CD8-positive, alpha-beta memory T cell (primary cell): Measurements from ENCODE around the gene C10orf62. TPM values are rescaled to one million over a fixed set of nuclear protein-coding genes. Genes with fewer than 3 reads are reported as not detected.

Experiments used
- CTCF ChIA-PET: fragments of 350-600 bp; sonication (Branson Sonifier 250); formaldehyde crosslinking; loops from one replicate; lab custom pipeline; 2021; ENCODE audit warnings: antibody characterized with exemption; lab: Charles Lee
- POLR2A ChIA-PET: fragments of 350-600 bp; sonication (Branson Sonifier 250); formaldehyde crosslinking; loops from one replicate; lab custom pipeline; 2021; ENCODE audit warnings: antibody characterized with exemption; lab: Charles Lee
- DNase-seq, 5 donors: peaks; one replicate each; pipeline versions ENCODE4 v3.0.0 to v3.0.0-alpha.2; 2020 to 2022; ENCODE audit warnings: mixed read lengths in 1 of 5
- H3K27ac ChIP-seq: one replicate; pipeline ENCODE4 v1.7.0; 2013; ENCODE audit warnings: low read depth, mild to moderate bottlenecking, low read length, moderate library complexity
- H3K27me3 ChIP-seq: 2 replicates; pipeline ENCODE4 v1.7.0; 2013; ENCODE audit warnings: low read length, mild to moderate bottlenecking; ENCODE audit not compliant: insufficient read depth, poor library complexity, severe bottlenecking
- H3K36me3 ChIP-seq: 2 replicates; pipeline ENCODE4 v1.7.0; 2013; ENCODE audit warnings: mild to moderate bottlenecking, low read length, moderate library complexity; ENCODE audit not compliant: insufficient read depth
- H3K4me1 ChIP-seq: 2 replicates; pipeline ENCODE4 v1.7.0; 2013; ENCODE audit warnings: mild to moderate bottlenecking, low read length, moderate library complexity; ENCODE audit not compliant: insufficient read depth
- H3K4me3 ChIP-seq: 2 replicates; pipeline ENCODE4 v1.7.0; 2013; ENCODE audit warnings: mild to moderate bottlenecking, low read length
- H3K9me3 ChIP-seq: 2 replicates; pipeline ENCODE4 v1.7.0; 2013; ENCODE audit warnings: mild to moderate bottlenecking, low read length
- H3K27ac Mint-ChIP-seq, 8 donors: one replicate each; pipeline ENCODE4 v1.8.0; 2020 to 2021; ENCODE audit warnings: mixed read lengths in 8 of 8, mild to moderate bottlenecking in 6 of 8, inconsistent platforms in 3 of 8, moderate library complexity in 3 of 8
- H3K27me3 Mint-ChIP-seq, 2 donors: one replicate each; pipeline ENCODE4 v1.8.0; 2020 to 2021; ENCODE audit warnings: mixed read lengths in 2 of 2, mild to moderate bottlenecking in 1 of 2, moderate library complexity in 1 of 2
- H3K36me3 Mint-ChIP-seq, 3 donors: one replicate each; pipeline ENCODE4 v1.8.0; 2020 to 2021; ENCODE audit warnings: mixed read lengths in 3 of 3, inconsistent platforms in 1 of 3, mild to moderate bottlenecking in 1 of 3
- H3K4me1 Mint-ChIP-seq, 3 donors: one replicate each; pipeline ENCODE4 v1.8.0; 2020 to 2021; ENCODE audit warnings: mixed read lengths in 3 of 3, inconsistent platforms in 1 of 3, mild to moderate bottlenecking in 1 of 3
- H3K4me3 Mint-ChIP-seq, 7 donors: one replicate each; pipeline ENCODE4 v1.8.0; 2020 to 2021; ENCODE audit warnings: mixed read lengths in 7 of 7, mild to moderate bottlenecking in 6 of 7, moderate library complexity in 4 of 7, inconsistent platforms in 2 of 7
- H3K9me3 Mint-ChIP-seq, 5 donors: one replicate each; pipeline ENCODE4 v1.8.0; 2020 to 2022; ENCODE audit warnings: mixed read lengths in 5 of 5, mild to moderate bottlenecking in 3 of 5, moderate library complexity in 2 of 5, inconsistent platforms in 1 of 5
- polyA plus RNA-seq: library from polyadenylated mRNA; unstranded; fragments of 300-500 nt; fragmentation: Illumina TruSeq; gene quantifications from one replicate; pipeline ENCODE4 v1.2.3, GENCODE V29; 2021
- total RNA-seq, 2 experiments: library from RNA; stranded (reverse); gene quantifications; one replicate each; pipeline ENCODE4 v1.2.3, GENCODE V29; 2021

C10orf62 gene
- total and polyA plus RNA-seq, 3 experiments from 2014 or later = not detected

DNA sequence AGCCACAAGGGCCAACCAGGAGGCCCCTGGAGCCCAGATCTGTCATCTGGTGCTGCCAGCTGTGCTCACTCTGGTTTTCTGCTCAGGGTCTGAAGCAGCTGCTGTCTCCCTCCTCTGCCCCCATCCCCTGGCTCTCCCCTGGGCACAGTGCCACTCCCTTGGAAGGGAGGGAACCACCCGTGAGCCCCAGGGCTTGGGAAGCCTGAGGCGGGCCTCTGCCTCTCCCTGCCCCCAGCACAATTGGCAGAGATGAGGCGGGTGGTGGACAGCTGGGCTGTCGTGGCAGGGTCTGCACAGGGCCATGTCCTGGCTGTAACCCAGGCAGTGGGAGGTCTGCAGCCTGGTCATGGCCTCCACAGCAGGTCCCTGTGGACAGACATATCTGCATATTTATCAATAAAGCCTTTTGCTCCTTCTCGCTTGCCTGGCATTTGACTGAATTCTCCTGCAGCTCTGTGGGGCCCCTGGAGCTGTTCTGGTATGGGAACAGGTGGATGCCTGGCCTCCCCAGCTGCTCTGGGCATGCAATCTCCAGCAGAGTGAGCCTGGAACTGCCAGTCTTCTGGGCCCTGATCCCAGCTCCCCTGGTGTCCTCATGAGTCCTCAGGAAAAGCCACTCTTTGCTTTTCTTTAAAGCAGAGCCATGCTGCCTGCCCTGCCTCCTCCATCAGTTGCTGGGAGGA lies 18.6 kb upstream of the C10orf62 start:
- Mint-ChIP-seq H3K9me3 (no peaks in the 10 kb centered on the region), H3K4me1 (no peaks in the 10 kb centered on the region), H3K27ac (peak overlapping the region in 1 of 8 donors; percentile 6), H3K27me3 (no peaks in the 10 kb centered on the region), H3K36me3 (peaks cover 0 to 2% (median 0%) of the 10 kb centered on the region in 3 donors), H3K4me3 (no peak overlapping the region)
- ChIA-PET CTCF (interaction anchor here (1.2 to 2.3 kb wide), 6 partner anchors 13 to 161 kb away, joined by 3 to 7 read pairs (median 4); partner anchors contain the start of genes C10orf62 and HOGA1), POLR2A (no interaction called here)
- H3K36me3 ChIP-seq = no peaks in the 10 kb centered on the region
- H3K4me1 ChIP-seq = no peaks in the 10 kb centered on the region
- no peak for DNase-seq
- no peak overlapping the region for H3K27ac ChIP-seq
- no peaks in the 10 kb centered on the region for H3K27me3 ChIP-seq
- no peak overlapping the region for H3K4me3 ChIP-seq
- no peaks in the 10 kb centered on the region for H3K9me3 ChIP-seq

DNA sequence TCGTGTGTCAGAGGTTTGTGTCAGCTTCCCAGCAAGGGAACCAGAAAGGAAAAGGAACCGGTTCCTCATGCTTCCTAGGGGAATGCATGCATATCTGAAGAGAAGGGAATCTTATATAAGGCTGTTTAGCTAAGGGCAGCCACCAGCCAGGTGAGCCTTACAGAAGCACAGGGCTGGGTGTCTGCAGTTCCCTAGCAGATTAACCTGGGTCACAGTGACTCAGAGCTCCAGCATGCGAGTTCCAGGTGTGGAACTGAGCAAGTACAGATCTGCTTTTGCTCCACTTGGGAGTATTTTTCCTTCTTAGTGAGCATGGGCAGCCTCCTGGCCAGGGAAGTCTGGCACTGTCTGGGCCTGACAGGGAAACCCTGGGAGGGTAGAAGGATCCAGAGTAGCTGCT lies 17.9 kb upstream of the C10orf62 start:
- no peaks in the 10 kb centered on the region for H3K4me1 Mint-ChIP-seq
- no peaks in the 10 kb centered on the region for H3K9me3 Mint-ChIP-seq
- H3K27ac ChIP-seq = no peak overlapping the region
- peak overlapping the region in 1 of 8 donors; percentile 6 for H3K27ac Mint-ChIP-seq
- no peak overlapping the region for H3K4me3 Mint-ChIP-seq
- no peaks in the 10 kb centered on the region for H3K9me3 ChIP-seq
- H3K27me3 ChIP-seq = no peaks in the 10 kb centered on the region
- no peak overlapping the region for H3K4me3 ChIP-seq
- no peak for DNase-seq
- no peaks in the 10 kb centered on the region for H3K4me1 ChIP-seq
- no peaks in the 10 kb centered on the region for H3K36me3 ChIP-seq
- CTCF ChIA-PET = interaction anchor here (1.0 to 2.3 kb wide), 11 partner anchors 9 to 160 kb away, joined by 3 to 7 read pairs (median 4); partner anchors contain the start of genes AVPI1, C10orf62 and HOGA1
- peaks cover 0 to 2% (median 0%) of the 10 kb centered on the region in 3 donors for H3K36me3 Mint-ChIP-seq
- no peaks in the 10 kb centered on the region for H3K27me3 Mint-ChIP-seq
- POLR2A ChIA-PET = no interaction called here

DNA sequence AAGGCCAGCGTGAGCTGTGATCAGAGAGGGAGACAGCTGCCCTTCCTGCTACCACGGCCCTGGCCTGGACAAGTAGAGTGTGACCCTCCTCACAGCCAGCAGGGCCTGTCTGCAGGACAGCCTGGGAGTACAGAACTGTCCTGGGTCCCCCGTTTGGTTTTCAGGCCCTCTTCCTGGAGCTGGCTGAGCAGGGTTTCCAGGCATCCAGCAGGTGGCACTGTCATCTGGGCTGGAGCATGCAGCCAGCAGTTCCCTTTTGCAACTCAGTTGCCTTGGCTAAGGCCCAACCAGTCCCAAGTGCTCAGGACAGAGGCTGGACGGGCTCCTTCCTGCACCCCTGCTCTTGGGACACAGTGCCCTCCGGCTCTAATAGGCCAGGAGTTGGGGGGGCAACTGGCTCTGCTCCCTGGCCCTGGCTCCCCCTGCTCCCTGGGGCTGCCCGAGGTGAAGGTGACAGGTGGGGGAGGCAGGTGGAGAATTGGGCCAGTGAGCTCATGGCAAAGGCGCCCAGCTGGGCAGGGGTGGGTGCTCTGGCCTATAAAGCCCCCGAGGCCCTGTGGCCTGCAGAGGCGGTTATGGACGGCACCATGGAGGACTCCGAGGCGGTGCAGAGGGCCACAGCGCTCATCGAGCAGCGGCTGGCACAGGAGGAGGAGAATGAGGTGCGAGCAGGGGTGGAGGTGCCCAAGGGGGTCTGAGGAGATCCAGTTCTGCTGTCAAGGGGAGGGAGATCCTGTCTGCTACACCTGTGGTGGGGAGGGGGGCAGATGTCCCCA lies 17.1 kb upstream of the C10orf62 start, which contains the start of gene ANKRD2:
Gene ANKRD2 (plus strand): TSS at position 566 of the 776 bp plus-strand sequence. CDS start 10 bp downstream, at position 576.
- Mint-ChIP-seq H3K4me3 (no peak within 1 kb of the TSS), H3K9me3 (no peaks in the 10 kb centered on the region), H3K4me1 (no peaks in the 10 kb centered on the region), H3K27ac (no peak within 1 kb of the TSS), H3K27me3 (no peaks in the 10 kb centered on the region), H3K36me3 (peaks cover 0 to 2% (median 0%) of the 10 kb centered on the region in 3 donors)
- H3K27ac ChIP-seq = no peak within 1 kb of the TSS
- H3K4me1 ChIP-seq = no peaks in the 10 kb centered on the region
- peak; percentile 19 to 61 (median 31) for DNase-seq
- H3K36me3 ChIP-seq = no peaks in the 10 kb centered on the region
- H3K27me3 ChIP-seq = no peaks in the 10 kb centered on the region
- no peaks in the 10 kb centered on the region for H3K9me3 ChIP-seq
- POLR2A ChIA-PET = no interaction called here
- CTCF ChIA-PET = interaction anchor here (1.0 to 2.3 kb wide), 11 partner anchors 8 to 160 kb away, joined by 3 to 7 read pairs (median 4); partner anchors contain the start of genes AVPI1, C10orf62 and HOGA1
- H3K4me3 ChIP-seq = no peak within 1 kb of the TSS

DNA sequence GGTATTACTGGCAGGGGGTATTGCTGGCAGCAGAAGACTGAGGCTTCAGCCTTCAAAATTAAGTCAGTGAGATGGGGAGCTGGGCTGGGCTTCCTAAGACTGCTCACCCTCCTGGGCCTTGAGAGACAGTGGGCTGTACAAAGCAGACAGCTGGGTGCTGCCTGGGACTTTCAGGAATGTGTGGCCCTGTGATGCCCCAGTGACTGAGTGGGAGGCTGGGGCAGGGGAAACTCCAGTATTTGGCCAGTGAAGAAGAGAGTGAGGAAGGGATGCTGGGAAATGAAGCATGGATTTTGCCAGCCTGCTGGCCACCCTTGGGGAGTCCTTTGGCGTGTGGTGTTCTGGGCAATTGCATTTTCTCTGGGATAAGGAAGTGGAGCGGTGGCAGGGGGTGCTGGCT lies 16.5 kb upstream of the C10orf62 start:
- ChIA-PET CTCF (interaction anchor here (1.3 to 2.3 kb wide), 5 partner anchors 8 to 159 kb away, joined by 3 to 7 read pairs (median 6); partner anchors contain the start of gene HOGA1), POLR2A (no interaction called here)
- H3K27me3 Mint-ChIP-seq = no peaks in the 10 kb centered on the region
- no peak overlapping the region for H3K27ac Mint-ChIP-seq
- no peak overlapping the region for H3K27ac ChIP-seq
- H3K4me1 ChIP-seq = no peaks in the 10 kb centered on the region
- no peaks in the 10 kb centered on the region for H3K36me3 ChIP-seq
- H3K36me3 Mint-ChIP-seq = peaks cover 0 to 2% (median 0%) of the 10 kb centered on the region in 3 donors
- H3K9me3 ChIP-seq = no peaks in the 10 kb centered on the region
- no peak overlapping the region for H3K4me3 ChIP-seq
- no peak for DNase-seq
- no peaks in the 10 kb centered on the region for H3K9me3 Mint-ChIP-seq
- no peaks in the 10 kb centered on the region for H3K27me3 ChIP-seq
- H3K4me3 Mint-ChIP-seq = no peak overlapping the region
- H3K4me1 Mint-ChIP-seq = no peaks in the 10 kb centered on the region

DNA sequence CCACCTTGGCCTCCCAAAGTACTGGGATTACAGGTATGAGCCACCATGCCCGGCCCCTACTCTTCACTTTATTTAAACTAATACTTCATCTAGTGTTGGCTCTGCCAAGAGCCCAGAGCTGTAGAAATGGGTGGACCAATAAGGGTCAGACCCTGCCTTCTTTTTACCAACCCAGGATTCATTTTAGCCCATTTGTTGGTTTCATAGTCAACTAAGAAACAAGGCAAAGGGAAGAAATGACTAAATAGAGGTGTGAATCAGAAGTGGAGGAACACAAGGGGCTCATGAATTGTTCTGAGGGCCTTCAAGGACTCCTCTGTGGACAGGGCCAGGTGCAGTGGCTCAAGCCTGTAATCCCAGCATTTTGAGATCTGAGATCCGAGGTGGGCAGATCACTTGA lies 15.8 kb upstream of the C10orf62 start:
- ChIA-PET POLR2A (no interaction called here), CTCF (no interaction called here)
- no peaks in the 10 kb centered on the region for H3K9me3 Mint-ChIP-seq
- H3K4me1 ChIP-seq = no peaks in the 10 kb centered on the region
- H3K27me3 ChIP-seq = no peaks in the 10 kb centered on the region
- no peak for DNase-seq
- peaks cover 0 to 2% (median 0%) of the 10 kb centered on the region in 3 donors for H3K36me3 Mint-ChIP-seq
- no peaks in the 10 kb centered on the region for H3K36me3 ChIP-seq
- no peak overlapping the region for H3K4me3 Mint-ChIP-seq
- no peak overlapping the region for H3K4me3 ChIP-seq
- H3K27me3 Mint-ChIP-seq = peaks cover 0 to 2% of the 10 kb centered on the region in 2 donors
- H3K27ac ChIP-seq = no peak overlapping the region
- H3K4me1 Mint-ChIP-seq = no peaks in the 10 kb centered on the region
- H3K9me3 ChIP-seq = no peaks in the 10 kb centered on the region
- peak overlapping the region in 1 of 8 donors; percentile 57 for H3K27ac Mint-ChIP-seq

DNA sequence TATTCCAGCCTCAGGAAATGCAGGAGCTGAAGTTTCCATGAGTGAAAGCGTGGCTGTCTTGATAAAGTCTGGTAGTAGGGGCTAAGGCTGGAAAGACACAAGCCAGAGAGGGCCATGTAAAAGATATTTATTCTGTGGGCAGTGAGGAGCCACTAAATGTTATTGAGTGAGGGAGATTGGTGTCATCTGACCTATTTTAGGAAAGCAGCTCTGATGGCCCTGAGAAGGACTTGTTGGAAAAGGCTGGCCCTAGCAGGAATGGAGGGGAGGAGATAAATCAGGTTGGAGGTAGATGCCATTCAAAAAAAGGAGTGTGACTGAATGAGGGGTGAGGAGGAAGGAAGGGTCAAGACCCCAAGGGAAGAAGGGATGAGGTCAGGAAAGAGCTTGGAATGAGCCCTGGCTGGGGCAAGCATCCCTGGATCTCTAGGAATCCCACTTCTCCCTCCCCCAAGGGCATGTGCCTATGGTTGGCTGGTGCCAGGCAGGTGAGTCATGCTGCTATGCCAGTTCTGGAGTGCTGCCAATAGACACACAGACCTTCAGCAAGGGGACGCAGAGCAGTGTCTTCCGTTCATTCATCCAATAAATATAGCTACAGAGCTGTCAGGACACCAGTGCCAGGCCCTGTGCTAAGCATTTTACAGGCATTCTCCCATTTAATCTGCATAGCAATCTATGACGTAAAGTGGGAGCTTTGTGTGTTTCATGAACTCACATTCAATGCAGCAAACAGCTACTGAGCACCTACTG lies 15.0 kb upstream of the C10orf62 start:
- Mint-ChIP-seq H3K27ac (peak overlapping the region in 2 of 8 donors; percentile 32 to 38), H3K4me3 (no peak overlapping the region), H3K27me3 (peaks cover 0 to 5% of the 10 kb centered on the region in 2 donors), H3K9me3 (no peaks in the 10 kb centered on the region), H3K4me1 (no peaks in the 10 kb centered on the region), H3K36me3 (peaks cover 0 to 1% (median 0%) of the 10 kb centered on the region in 3 donors)
- Histone ChIP-seq H3K4me3 (no peak overlapping the region), H3K9me3 (no peaks in the 10 kb centered on the region), H3K27me3 (no peaks in the 10 kb centered on the region), H3K4me1 (no peaks in the 10 kb centered on the region), H3K36me3 (no peaks in the 10 kb centered on the region), H3K27ac (no peak overlapping the region)
- ChIA-PET CTCF (interaction anchor here (1.0 kb wide), 1 partner anchor 110 kb away, joined by 3 read pairs; no protein-coding TSS in a partner anchor), POLR2A (no interaction called here)
- DNase-seq = no peak

DNA sequence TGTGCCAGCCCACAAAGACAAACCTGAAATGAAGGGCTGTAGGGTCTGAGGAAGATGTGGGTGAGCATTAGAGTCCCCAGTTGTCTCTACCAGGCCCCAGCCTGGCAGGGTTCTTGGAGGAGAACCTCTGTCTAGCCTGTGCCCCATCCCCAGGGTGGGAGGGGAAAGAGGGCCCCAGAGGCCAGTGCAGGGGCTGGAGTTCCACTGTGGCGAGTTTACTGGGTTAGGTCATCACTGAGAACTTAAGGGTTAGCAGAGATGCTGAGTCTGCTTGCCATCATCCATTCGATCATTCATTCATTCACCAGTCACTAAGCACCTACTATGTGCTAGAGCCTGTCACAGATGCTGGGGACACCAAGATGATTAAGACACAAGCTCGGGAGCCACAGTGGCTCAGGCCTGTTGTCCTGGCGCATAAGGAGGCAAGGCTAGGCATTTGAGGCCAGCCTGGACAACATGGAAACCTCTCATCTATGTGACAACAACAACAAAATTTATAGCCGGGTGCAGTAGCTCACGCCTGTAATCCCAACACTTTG lies 14.3 kb upstream of the C10orf62 start:
- CTCF ChIA-PET = interaction anchor here (1.0 kb wide), 1 partner anchor 126 kb away, joined by 3 read pairs; no protein-coding TSS in a partner anchor
- DNase-seq = no peak
- peaks cover 0 to 5% of the 10 kb centered on the region in 2 donors for H3K27me3 Mint-ChIP-seq
- no peak overlapping the region for H3K27ac ChIP-seq
- no peak overlapping the region for H3K4me3 Mint-ChIP-seq
- H3K36me3 ChIP-seq = no peaks in the 10 kb centered on the region
- H3K27ac Mint-ChIP-seq = peak overlapping the region in 1 of 8 donors; percentile 8
- POLR2A ChIA-PET = no interaction called here
- H3K4me3 ChIP-seq = no peak overlapping the region
- no peaks in the 10 kb centered on the region for H3K4me1 Mint-ChIP-seq
- no peaks in the 10 kb centered on the region for H3K27me3 ChIP-seq
- H3K9me3 ChIP-seq = no peaks in the 10 kb centered on the region
- no peaks in the 10 kb centered on the region for H3K9me3 Mint-ChIP-seq
- no peaks in the 10 kb centered on the region for H3K36me3 Mint-ChIP-seq
- H3K4me1 ChIP-seq = no peaks in the 10 kb centered on the region
